Activated naive CD4-positive, alpha-beta T cell treated with anti-CD3 and anti-CD28 coated beads, Interleukin-2, amount 50 U/mL, for 24 hours (primary cell): Measurements from ENCODE around the gene GPC6.

ENCODE experiments used
- H3K27ac Mint-ChIP-seq: one replicate; pipeline ENCODE4 v1.8.0; 2021; ENCODE audit warnings: mild to moderate bottlenecking, mixed read lengths
- H3K27me3 Mint-ChIP-seq: one replicate; pipeline ENCODE4 v1.8.0; 2021; ENCODE audit warnings: mixed read lengths
- H3K36me3 Mint-ChIP-seq: one replicate; pipeline ENCODE4 v1.8.0; 2021; ENCODE audit warnings: mixed read lengths
- H3K4me1 Mint-ChIP-seq: one replicate; pipeline ENCODE4 v1.8.0; 2021; ENCODE audit warnings: mixed read lengths
- H3K4me3 Mint-ChIP-seq: one replicate; pipeline ENCODE4 v1.8.0; 2021; ENCODE audit warnings: mild to moderate bottlenecking, mixed read lengths
- H3K9me3 Mint-ChIP-seq: one replicate; pipeline ENCODE4 v1.8.0; 2021; ENCODE audit warnings: mixed read lengths

GPC6 gene

DNA sequence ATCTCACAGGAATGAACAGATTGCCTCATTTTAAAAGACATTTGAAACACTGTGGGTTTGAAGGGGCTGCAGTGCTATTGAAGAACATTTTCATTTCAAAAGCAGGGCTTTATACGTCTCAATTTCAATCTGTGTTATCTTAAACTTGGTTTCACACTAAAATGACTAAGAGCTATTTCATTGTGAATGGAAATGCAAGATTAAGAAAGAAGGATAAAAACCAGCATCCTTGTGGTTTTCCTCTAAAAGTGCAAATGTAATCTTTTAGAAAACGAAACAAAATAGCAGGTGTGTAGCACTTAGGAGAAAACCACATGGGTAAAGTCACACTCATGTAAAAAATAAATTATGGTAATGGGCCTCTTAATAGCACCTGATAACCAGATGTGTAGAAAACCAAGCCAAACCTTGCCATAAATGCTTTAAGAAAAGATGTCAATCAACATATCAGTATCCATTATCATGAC lies 397.7 kb downstream of the GPC6 start:
- no peaks in the 10 kb centered on the region for H3K36me3 Mint-ChIP-seq
- H3K4me3 Mint-ChIP-seq = no peak overlapping the region
- no peaks in the 10 kb centered on the region for H3K4me1 Mint-ChIP-seq
- H3K9me3 Mint-ChIP-seq = no peaks in the 10 kb centered on the region
- H3K27me3 Mint-ChIP-seq = peaks cover 3% of the 10 kb centered on the region
- no peak overlapping the region for H3K27ac Mint-ChIP-seq

DNA sequence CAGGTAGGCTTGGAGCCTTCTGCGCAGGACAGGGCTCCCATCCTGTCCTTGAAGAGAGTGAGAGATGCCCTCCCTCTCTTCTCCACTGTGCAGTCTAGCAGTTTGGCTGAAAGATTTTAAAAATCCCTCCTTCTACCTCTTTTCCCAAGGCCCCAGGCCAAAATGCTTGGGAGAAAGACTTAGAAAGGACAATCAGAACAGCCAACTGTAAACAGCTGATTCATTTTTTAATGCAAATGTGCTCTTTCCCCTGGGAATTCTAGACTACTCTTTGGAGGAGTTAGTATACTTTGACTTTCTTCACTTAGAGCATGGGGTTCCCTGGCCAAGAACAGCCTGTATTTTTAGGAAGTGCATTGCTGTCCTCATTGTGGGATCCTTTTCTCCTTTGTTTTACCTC lies 398.9 kb downstream of the GPC6 start:
- Mint-ChIP-seq H3K27me3 (peaks cover 3% of the 10 kb centered on the region), H3K27ac (no peak overlapping the region), H3K4me3 (no peak overlapping the region), H3K9me3 (no peaks in the 10 kb centered on the region), H3K36me3 (no peaks in the 10 kb centered on the region), H3K4me1 (no peaks in the 10 kb centered on the region)

DNA sequence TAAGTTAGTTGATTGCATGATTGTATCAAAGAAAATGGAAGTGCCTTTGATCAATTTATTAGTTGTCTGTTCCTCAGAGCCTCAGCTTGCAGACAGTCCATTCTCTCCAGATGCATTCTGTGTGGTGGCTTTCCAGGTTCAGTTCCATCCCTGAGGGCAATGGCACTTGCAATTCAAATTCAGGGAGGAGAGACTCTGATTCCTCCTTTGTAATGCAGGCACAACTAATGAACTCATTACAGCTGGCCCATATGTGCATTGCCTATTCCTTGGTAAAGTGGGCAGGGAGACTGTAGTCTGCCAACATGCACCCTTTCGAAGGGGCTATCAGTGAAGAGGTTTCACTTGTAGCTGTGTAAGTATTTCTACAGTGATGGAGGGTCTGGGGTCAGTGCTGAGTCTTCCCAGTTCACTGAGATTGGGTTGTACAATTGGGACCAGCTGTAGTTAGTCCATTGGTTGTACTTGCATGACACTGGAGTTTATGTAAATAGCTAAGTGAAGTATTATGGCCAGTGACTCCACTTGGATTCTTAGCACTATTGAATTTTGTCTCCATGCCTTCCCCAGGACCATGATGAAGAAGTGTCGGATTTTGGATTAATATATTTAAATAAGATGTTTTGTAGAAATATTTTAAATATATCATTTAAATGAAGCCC lies 401.7 kb downstream of the GPC6 start:
- Mint-ChIP-seq H3K27ac (no peak overlapping the region), H3K27me3 (peaks cover 3% of the 10 kb centered on the region), H3K9me3 (no peaks in the 10 kb centered on the region), H3K4me1 (no peaks in the 10 kb centered on the region), H3K36me3 (no peaks in the 10 kb centered on the region), H3K4me3 (no peak overlapping the region)

DNA sequence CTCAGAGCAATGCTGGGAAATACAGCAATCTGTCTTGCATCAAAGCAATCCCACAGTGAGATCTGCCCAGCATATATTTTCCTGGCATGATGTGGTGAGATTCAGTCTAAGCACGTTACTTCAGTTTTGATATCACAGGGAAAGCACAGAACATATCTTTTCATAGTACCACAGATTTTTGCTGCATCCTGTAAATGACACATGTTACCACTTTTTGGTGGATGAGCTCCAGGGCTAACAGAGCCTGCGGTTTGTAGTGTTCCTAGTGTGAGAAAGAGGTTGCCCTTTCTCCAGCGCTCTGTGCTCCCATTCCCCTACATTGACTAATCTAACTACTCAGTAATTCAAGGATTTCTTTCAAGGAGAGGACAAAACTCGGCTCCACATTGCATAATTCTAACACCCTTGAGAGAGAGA lies 409.0 kb downstream of the GPC6 start:
- Mint-ChIP-seq H3K4me3 (no peak overlapping the region), H3K4me1 (no peaks in the 10 kb centered on the region), H3K36me3 (no peaks in the 10 kb centered on the region), H3K9me3 (no peaks in the 10 kb centered on the region), H3K27ac (no peak overlapping the region), H3K27me3 (peaks cover 3% of the 10 kb centered on the region)

DNA sequence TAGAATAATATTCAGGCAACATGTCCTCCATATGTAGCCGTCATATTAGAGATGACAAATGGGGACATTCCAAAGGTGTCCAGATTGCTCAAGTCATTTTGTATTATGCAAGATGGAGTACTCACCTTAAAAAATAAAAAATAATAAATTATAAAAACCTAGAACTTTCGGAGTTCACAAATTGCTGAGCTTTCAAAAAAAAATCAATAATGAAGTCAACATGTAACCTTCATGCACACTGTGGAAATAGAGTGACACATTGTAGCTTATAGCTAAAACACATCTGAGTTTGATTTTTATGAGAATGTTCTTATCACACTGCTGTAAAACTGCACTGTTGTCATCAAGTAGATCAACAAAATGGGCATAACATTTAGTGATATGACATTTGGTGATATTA lies 411.2 kb downstream of the GPC6 start:
- Mint-ChIP-seq H3K4me3 (no peak overlapping the region), H3K4me1 (no peaks in the 10 kb centered on the region), H3K27ac (no peak overlapping the region), H3K27me3 (peaks cover 4% of the 10 kb centered on the region), H3K36me3 (no peaks in the 10 kb centered on the region), H3K9me3 (no peaks in the 10 kb centered on the region)

DNA sequence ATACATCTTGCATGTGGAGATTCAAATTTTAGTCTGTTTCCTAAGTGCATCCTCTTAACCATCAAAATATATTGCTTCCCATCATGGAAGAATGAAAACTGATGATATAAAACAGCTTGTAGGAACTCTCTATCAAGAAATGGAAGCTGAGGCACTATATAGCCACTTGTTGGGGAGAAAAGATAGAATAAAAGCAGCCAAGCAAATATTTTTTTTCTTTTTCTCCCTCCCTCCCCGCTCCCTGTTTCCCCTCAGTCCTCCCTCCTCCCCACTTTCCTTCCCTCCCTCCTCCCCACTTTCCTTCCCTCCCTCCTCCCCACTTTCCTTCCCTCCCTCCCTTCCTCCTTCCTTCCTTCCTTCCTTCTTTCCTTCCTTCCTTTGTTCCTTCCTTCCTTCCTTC lies 413.8 kb downstream of the GPC6 start:
- Mint-ChIP-seq H3K27ac (no peak overlapping the region), H3K4me3 (no peak overlapping the region), H3K9me3 (no peaks in the 10 kb centered on the region), H3K36me3 (no peaks in the 10 kb centered on the region), H3K27me3 (peaks cover 4% of the 10 kb centered on the region), H3K4me1 (no peaks in the 10 kb centered on the region)

DNA sequence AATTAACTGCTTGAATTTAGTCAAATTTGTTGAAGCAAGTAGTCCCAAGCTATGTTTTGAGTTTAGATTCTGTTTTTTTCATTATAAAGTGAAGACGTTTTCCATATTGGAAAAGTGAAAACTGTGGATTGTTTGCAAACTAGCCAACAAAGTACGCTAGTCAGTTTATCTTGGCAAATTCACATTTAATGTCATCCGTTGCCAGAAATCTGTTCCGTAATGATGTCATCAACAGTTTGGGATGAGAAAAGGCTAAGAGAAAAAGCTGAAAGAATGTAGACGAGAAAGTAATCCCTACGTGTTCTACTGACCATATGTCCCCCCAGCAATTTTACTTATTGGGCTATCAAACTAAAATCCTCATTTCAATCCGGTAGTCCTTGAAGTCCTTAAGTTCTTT lies 419.6 kb downstream of the GPC6 start:
- no peak overlapping the region for H3K27ac Mint-ChIP-seq
- H3K4me3 Mint-ChIP-seq = no peak overlapping the region
- peaks cover 3% of the 10 kb centered on the region for H3K27me3 Mint-ChIP-seq
- no peaks in the 10 kb centered on the region for H3K9me3 Mint-ChIP-seq
- no peaks in the 10 kb centered on the region for H3K4me1 Mint-ChIP-seq
- no peaks in the 10 kb centered on the region for H3K36me3 Mint-ChIP-seq

DNA sequence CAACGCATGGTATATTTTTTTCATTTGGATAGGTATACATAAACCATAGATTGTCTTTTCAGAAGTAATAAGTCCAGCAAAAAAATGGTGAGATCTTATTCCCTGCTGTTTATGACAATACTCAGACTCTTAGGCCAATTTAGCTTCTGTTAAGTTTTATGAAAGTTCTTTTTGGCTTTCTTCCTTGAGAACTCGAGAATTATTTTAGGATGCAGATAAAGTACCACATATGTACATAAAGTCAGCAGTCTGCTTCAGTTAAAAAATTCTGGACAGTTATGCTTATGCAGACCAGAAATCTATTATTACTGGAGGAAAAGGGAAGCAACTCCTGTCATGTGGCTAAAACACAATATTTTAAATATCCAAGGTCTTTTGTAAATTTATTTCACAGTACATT lies 422.9 kb downstream of the GPC6 start:
- Mint-ChIP-seq H3K4me3 (no peak overlapping the region), H3K4me1 (no peaks in the 10 kb centered on the region), H3K36me3 (no peaks in the 10 kb centered on the region)

DNA sequence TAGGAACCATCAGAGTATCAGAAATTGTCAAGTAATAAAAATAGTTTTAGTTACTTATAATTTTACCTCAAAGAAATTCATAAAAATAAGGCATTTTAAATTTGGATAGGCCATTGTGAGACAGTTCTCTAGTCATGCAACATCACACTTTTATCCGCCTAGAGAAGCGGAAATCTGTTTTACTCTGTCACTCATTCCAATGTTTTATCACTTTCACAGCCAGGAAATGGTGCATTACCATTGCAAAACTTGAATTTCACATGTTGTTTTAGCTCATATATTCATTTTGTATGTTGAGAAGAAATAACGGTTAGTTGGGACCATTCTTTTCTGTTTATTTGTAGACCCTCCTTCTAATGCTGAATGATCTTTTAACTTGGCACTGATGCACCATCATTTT lies 427.2 kb downstream of the GPC6 start:
- H3K4me1 Mint-ChIP-seq = no peaks in the 10 kb centered on the region
- no peaks in the 10 kb centered on the region for H3K36me3 Mint-ChIP-seq
- no peaks in the 10 kb centered on the region for H3K27me3 Mint-ChIP-seq
- no peak overlapping the region for H3K27ac Mint-ChIP-seq
- H3K9me3 Mint-ChIP-seq = peaks cover 6% of the 10 kb centered on the region
- no peak overlapping the region for H3K4me3 Mint-ChIP-seq

More for the DNA sequence above, 422.9 kb downstream of the GPC6 start:
- Mint-ChIP-seq H3K9me3 (no peaks in the 10 kb centered on the region), H3K27me3 (peaks cover 2% of the 10 kb centered on the region), H3K27ac (no peak overlapping the region)

DNA sequence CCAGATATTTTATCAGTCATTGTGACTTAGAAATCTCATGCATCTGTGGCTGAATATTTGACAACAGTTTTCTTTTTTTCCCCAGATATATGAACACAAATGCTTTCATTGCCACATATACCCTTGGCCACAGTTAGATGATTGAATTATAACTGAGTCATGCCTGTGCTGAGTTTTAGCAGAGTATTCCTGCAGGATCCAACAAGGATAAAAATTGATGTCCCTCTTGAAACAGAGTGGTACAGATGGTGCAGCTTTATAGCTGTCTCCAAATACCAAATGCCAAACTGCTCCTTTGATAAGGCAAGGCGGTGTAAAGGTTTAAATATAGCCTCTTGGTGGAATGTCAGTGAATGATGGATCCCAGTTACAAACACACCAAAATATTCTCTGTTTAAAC lies 428.5 kb downstream of the GPC6 start:
- H3K4me3 Mint-ChIP-seq = no peak overlapping the region
- no peaks in the 10 kb centered on the region for H3K4me1 Mint-ChIP-seq
- H3K9me3 Mint-ChIP-seq = peaks cover 11% of the 10 kb centered on the region
- no peaks in the 10 kb centered on the region for H3K36me3 Mint-ChIP-seq
- no peak overlapping the region for H3K27ac Mint-ChIP-seq
- H3K27me3 Mint-ChIP-seq = no peaks in the 10 kb centered on the region

DNA sequence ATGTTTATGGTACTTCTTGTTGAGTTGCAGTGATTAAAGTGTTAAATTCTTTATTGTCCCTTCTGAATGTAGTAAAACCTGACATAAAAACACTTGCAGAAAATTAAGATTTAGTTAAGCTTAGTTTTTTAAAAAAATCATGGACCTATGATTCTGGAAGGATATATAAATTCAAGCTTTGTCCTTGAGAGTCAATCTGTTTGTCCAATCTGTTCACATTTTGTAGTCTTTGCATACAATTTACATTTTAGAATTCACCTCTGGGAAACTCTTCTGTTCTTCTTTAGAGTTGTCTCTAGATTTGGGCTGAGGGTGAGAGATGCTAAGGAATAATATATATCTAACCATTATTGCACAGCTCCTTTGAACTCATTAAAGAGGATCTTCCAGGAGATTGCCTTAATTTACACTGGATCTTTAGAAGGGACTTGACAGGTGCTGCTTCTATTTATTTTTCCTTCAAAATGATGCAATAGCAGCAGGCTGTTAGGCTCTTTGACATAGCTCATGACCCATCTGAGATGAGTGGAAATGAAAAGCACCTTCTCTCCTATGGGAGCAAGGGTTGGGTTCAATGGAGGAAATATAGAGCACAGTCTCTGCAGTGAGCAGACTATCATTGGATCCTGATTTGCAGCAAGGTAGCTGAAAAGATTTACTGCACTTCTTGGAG lies 433.9 kb downstream of the GPC6 start:
- Mint-ChIP-seq H3K27ac (no peak overlapping the region), H3K9me3 (peaks cover 11% of the 10 kb centered on the region), H3K27me3 (no peaks in the 10 kb centered on the region), H3K4me3 (no peak overlapping the region), H3K4me1 (no peaks in the 10 kb centered on the region), H3K36me3 (no peaks in the 10 kb centered on the region)

DNA sequence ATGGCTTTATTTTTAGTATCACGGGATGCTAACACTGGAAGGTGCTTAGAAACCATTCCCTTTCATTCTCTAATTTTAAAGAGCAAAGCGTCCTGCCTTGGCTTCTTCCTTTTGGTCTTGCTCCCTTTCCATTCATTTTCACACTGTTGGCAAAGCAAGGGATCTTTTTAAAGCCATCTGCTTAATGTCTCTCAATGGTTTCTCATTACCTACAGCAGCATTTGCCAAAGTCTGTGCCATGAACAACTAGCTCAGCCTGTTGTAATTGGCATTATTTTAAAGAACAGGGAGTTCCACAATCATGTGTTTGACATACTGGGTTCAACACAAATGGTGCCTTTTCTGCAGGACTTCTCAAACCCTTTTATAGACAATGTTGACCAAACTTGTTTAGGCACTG lies 444.3 kb downstream of the GPC6 start:
- Mint-ChIP-seq H3K27me3 (no peaks in the 10 kb centered on the region), H3K4me1 (no peaks in the 10 kb centered on the region), H3K9me3 (no peaks in the 10 kb centered on the region), H3K27ac (no peak overlapping the region), H3K36me3 (no peaks in the 10 kb centered on the region), H3K4me3 (no peak overlapping the region)

DNA sequence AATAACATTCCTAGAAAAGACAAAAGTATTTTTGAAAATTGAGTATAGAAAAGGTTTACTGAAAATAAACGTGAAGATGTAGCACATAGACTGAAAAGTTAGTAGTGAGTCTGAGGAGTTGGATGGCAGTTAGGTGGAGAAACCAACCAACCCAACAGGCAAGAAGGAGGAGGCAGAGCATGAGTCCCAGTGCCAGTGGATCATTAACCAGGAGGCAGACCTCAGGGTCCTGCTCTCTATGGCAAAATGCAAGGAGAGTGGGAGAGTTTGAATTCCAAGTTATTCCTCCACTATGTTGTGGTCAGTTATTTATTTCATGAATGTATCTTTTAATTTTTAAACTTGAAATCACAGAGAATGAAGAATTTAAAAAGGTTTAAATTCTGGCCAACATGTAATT lies 446.4 kb downstream of the GPC6 start:
- Mint-ChIP-seq H3K27me3 (no peaks in the 10 kb centered on the region), H3K9me3 (no peaks in the 10 kb centered on the region), H3K4me1 (no peaks in the 10 kb centered on the region), H3K4me3 (no peak overlapping the region), H3K36me3 (no peaks in the 10 kb centered on the region), H3K27ac (no peak overlapping the region)

DNA sequence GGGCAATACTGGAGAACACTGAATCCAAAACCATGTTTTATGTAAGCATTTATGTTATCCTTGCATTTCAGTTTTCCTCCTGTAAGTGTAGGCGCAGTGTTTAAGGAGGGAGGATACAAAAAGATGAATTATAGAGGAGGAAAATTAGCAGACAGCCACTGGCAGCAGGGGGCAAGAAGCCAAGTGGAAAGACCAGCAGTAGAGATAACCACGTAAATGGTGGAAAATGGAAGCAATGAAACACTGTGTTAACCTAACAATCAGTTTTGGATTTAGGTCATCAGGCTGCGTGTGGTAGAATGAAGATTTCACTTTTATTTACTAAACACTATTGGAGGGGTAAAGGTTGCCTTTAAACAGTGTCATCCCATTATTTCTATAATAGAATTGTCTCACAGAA lies 447.3 kb downstream of the GPC6 start:
- Mint-ChIP-seq H3K4me3 (no peak overlapping the region), H3K9me3 (no peaks in the 10 kb centered on the region), H3K27me3 (no peaks in the 10 kb centered on the region), H3K4me1 (no peaks in the 10 kb centered on the region), H3K27ac (no peak overlapping the region), H3K36me3 (no peaks in the 10 kb centered on the region)

DNA sequence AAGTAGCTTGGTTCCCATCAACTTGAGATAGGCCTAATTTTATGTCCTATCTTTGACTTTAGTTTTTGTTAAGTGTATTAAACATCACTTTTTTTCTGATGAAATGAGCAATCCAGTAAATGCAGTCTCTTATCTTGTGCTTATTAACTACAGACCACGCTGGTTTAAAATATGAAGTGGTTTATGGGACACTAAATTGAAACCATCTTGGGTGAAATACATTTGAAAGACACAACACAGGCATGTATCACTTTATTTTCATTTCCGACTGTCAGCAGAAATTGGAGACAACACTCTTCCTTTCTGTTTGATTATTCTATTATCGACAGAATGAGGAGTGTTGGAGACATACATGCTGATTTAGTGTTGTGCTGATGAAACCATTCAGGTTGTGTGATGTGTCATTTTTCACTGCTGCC lies 447.7 kb downstream of the GPC6 start:
- H3K9me3 Mint-ChIP-seq = no peaks in the 10 kb centered on the region
- H3K27me3 Mint-ChIP-seq = no peaks in the 10 kb centered on the region
- no peak overlapping the region for H3K4me3 Mint-ChIP-seq
- H3K27ac Mint-ChIP-seq = no peak overlapping the region
- H3K36me3 Mint-ChIP-seq = no peaks in the 10 kb centered on the region
- no peaks in the 10 kb centered on the region for H3K4me1 Mint-ChIP-seq

DNA sequence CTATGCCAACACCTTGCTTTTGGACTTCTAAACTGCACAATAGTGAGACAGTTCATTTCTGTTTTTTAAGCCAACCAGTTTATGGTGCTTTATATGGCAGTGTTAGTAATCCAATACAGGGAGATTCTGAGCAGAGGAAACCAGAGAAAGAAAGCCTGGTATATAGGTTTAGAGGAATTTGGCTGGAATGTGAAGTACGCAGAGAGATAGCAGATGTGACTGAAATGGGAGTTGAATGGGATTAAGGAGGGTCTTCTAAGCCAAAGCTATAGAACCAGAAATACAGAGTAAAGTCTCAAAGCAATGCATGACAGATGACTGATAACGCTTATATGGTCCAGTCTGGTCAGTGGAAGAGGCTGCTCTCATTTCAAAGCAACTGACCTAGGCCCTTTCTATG lies 453.7 kb downstream of the GPC6 start:
- Mint-ChIP-seq H3K27ac (no peak overlapping the region), H3K36me3 (no peaks in the 10 kb centered on the region), H3K4me1 (no peaks in the 10 kb centered on the region), H3K4me3 (no peak overlapping the region), H3K9me3 (no peaks in the 10 kb centered on the region), H3K27me3 (no peaks in the 10 kb centered on the region)

DNA sequence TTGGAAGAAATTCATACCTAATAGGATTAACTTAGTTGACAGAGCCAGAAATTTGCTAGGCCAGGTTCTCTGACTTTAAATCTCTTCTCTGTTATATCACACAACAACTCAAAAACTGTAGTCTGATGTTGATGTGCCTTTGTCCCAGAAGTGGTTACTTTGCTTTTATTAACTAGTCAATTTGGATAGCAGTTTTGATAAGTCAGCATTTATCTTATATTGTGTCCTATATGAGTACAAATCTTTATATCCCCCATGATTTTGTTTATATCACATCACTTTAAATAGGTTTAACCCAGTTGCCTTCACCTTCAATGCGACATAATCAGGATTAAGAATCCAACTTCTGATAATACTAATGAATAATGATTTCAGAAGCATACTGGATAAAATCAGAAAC lies 459.3 kb downstream of the GPC6 start:
- Mint-ChIP-seq H3K4me3 (no peak overlapping the region), H3K9me3 (peaks cover 6% of the 10 kb centered on the region), H3K27ac (no peak overlapping the region), H3K27me3 (no peaks in the 10 kb centered on the region), H3K36me3 (no peaks in the 10 kb centered on the region), H3K4me1 (no peaks in the 10 kb centered on the region)
